GM18505 (cell line): Measurements from ENCODE around the gene CIRBP.
"Not testable (repeated sequence)": the region's sequence is repeated elsewhere in the genome, so short reads cannot be mapped to it uniquely, and the experiment has no call there.

Source experiments
- ATAC-seq: cut with Tn5 transposase; IDR thresholded peaks from one replicate; pipeline ENCODE4 v1.9.1; 2021; ENCODE audit not compliant: unreplicated experiment
- POLR2A ChIP-seq: IDR thresholded peaks from 4 replicates; pipeline ENCODE4 v1.6.1; 2011; ENCODE audit warnings: borderline replicate concordance; ENCODE audit not compliant: insufficient read depth, insufficient read length; ENCODE audit errors: extremely low read depth

Gene CIRBP

DNA sequence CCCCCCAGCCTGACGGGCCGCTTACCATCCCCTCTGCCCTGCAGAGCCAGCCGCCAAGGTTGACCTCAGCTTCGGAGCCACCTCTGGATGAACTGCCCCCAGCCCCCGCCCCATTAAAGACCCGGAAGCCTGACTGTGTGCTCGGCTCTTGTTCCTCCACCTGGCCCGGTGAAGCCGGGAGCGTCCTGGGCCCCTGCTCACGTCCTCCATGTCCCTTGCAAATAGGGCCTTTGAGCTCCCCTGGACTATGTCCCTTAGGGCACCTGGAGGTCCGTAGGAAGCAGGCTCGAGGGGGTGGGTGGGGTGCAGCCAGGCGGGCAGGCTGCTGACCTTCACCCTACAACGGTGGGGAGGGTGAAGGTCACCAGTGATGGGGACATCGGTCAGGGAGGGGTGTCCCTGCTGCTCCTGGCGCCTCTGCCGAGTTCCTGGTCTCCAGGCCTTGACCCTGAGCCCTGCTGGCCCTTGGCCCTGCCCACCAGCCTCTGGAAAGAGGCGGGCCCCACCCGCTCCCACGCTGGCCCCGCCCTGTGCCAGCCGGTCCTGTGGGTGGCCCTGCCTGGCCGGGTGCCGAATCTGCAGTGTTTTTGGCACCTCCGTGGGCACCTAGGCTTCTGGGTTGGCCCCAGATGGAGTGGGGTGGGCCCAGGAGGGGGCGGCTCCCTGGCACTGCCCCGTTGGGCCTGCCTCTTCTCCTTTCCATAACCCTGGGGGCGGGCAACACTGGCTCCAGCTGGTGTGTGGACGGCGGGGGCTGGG is 24.3 kb upstream of the CIRBP start:
- no peak for TF ChIP-seq POLR2A
- no peak for ATAC-seq

DNA sequence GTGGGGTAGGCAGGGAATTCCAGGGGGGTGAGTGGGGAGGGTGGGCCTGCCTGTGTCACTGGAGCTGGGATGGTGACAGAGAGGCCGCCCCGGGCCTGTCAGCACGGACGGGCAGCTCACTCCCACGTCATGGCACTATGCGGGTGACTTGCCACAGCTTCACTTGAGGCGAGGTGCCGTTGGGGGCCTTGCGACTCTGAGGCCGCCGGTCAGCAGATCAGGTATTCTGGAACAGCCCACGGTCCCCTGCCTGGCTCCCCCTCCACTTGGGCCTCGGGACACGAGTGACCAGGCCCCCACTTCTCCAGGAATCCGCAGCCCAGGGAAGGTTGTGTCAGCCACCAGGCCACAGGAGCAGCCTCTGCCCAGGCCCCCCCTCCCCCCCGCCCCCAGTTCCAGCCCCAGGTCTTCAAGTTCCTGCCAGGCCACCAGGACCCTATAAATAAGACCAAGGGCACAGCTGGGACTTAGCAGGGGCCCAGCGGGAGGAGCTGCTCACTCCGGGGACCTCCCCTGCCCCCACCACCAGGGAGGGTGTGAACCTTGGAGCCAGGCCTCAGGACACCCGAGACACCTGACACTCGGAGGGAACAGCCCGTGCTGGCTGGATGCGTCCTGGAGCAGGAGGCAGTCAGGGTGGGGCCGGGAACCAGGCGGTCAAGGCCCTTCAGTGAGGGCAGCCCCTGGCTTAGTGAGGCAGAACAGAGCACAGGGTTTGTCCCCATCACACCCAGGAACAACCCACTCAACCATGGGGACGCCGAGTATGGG is 23.5 kb upstream of the CIRBP start:
- ATAC-seq: no peak
- no peak for TF ChIP-seq POLR2A

DNA sequence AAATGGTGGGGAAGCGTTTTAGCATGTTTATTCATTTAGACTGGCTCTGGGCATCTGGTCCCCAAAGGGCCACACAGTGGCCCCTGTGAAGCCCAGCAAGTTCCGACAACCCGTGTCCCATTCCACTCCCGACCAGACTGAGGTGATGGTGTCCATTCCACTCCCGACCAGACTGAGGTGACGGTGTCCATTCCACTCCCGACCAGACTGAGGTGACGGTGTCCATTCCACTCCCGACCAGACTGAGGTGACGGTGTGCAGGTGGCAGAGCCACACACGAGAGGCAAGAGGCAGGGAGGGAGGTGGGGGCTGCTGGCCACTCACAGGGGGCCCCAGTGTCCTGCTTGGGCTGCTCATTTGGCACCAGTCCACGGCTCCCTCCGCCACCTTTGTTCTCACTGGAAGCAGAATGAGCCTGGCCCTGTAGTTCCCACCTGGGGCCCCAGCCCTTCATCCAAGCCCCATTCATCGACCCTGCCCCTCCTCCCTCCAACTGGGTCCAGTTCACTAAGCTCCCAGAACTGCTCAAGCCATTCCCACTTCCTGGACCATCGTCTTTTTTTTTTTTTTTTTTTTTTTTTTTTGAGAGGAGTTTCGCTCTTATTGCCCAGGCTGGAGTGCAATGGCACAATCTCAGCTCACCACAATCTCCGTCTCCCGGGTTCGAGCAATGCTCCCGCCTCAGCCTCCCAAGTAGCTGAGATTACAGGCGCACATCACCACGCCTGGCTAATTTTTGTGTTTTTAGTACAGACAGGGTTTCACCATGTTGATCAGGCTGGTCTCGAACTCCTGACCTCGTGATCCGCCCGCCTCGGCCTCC is 22.7 kb upstream of the CIRBP start:
- ATAC-seq: not testable (repeated sequence)

DNA sequence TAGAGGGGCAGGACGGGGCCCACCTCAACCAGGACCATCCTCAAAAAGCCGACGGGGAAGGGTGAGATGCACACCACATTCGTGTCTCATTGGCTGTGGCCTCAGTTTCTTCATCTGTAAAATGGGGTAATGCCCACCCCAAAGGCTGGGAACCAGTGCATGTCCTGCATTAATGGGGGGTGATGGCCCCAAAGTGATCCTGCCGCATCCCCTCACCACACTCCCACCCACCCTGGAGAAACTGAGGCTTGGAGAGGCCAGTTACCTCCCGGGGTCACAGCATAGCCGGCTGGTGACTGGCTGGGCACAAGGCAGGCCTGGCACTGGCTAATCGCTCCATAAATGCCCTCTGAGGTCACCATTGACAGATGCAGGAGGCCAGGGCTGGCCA is 21.4 kb upstream of the CIRBP start:
- no peak for ATAC-seq
- TF ChIP-seq POLR2A: no peak

DNA sequence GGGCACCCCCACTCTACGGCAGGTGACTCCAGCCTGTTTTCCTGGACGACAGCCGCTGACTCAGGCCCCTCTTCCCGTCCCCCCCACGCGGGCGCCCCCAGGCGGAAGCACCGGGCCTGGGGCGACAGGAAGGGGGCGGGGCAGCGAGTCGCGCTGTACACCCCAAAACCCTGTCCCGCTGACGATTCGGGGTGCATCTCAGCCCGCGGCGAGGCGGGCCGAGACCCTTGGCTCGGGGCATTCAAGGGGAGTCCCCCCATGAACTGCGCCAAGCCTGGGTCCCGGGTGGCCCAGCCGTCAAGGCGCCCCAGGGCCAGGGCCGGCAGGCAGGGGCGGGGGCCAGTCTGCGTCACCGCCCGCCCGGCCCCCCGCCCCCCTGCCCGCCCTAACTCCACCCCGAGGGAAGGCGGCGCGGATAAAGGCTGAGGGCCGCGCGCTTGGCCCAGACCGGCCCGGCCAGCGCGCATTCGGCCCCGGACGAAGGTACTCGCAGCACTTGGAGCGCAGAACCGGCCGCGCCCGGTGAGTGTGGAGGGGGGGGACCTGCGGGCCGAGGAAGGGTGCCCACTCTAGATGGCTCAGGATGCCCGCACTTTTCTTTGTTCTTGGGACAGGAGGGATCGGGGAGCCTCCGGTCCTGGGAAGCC is 20.9 kb upstream of the CIRBP start, which contains the start of gene MIDN:
Gene MIDN, plus strand, starts transcription at position 445 of the 647 bp plus-strand sequence. CDS start 1,714 bp downstream, outside the sequence.
- ATAC-seq: peak; percentile 7
- peak; percentile 95 for TF ChIP-seq POLR2A

DNA sequence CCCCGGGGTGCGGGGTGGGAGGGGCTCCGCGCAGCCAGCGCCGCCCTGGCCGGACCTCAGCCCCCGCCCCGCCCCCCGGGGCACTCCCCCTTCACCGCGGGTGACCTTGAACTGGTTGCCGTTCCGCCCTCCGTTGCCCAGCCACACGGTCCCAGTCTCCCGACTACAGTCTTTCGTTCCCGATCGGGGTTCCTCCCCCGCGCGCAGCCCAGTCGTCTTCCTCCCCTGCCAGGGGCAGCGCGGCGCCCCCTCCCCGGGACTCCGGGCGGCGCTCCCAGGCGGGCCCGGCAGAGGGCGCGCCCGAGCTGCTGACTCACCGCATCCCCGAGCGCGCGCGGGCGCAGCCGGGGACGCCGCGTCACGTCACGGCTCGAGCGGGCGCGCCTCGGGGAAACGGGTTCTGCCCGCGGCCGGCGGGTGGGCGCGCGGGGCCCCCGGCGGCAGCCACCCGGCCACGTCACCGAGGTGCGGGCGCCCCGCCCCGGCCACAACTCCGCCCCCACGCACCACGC is 20.3 kb upstream of the CIRBP start:
- ATAC-seq: peak; percentile 29
- no peak for TF ChIP-seq POLR2A

DNA sequence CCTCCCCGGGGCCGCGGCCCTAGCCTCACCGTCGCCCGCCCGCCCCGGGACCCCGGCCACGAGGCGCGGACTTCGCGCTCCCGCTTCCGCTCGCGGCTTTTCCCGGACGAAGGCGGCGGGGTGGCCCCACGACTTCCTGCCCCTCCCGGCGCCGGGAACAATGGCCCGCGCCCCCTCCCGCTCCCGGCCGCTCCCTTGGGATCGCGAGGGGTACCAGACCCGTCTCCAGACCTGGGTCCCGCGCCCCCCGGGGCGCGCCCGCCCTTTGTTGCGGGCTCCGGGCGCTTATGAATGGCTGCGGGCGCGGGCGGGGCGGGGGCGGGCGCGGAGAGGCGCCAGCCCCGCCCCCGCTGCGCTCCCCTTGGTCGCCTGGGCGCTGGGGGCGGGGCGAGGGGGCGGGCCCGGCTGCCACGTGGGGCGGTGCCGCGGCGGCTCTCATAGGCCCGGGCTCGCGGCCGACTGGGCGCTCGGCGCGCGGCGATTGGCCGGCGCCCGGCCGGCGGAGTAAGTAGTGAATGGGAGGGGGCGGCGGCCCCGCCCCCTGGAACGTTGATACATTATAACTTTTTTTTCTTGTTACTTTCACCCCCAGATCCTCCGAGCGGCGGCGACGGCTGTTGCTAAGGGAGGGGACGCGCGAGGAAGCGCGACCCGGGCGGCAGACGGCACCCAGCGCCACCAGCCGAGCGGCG is 19.7 kb upstream of the CIRBP start:
- ATAC-seq: peak; percentile 44
- peak; percentile 90 for TF ChIP-seq POLR2A

DNA sequence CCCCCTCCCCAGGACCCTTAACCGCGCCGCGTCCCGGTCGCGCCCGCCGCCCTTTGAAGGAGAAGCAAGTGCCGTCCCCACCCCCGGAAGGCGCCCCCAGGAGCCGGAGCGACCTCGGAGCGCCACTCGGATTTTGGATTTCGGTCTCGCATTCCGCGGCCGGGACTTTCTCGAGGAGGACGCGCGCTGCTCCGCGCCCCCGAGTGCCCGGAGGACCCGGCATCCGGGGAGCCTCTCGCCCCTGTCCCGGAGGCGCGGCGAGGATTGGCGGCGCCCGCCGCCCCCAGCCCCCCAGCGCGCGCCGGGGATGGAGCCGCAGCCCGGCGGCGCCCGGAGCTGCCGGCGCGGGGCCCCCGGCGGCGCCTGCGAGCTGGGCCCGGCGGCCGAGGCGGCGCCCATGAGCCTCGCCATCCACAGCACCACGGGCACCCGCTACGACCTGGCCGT is 19.1 kb upstream of the CIRBP start:
- ATAC-seq: no peak
- TF ChIP-seq POLR2A: no peak

DNA sequence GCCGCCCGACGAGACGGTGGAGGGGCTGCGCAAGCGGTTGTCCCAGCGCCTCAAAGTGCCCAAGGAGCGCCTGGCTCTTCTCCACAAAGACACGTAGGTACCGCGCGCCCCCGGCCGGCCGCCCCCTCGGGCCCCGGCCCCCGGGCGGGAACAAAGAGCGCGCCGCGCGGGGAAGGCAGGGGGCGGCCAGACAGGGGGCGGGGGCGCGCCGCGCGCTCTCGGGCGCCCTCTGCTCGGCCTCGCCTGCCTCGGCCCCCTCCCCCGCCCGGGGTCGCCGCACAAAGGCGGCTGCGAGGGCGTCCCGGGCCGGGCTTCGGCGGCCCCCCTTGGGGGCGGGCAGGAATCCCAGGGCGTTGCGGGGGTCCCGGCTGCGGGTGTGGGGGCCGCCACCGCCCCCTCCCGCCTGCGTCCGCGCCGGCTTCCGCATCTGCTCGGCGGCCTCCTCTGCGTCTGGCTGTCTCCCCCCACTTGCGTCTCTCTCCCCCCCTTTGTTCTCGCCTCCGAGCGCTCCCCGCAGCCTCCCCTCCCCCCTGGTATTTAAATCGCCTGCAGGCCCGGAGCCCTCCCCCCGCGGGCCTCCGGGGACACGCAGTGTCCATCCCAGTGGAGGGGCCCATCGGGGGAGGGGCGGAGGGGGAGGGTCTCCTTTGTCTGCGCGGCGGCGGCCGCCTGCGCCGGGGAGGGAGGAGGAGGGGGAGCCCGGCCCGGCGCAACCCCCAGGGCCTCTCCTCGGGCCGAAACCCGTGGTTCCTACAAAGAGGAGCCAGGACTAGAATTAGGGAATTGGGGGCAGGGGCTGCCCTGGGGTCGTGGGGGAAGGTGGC is 18.5 kb upstream of the CIRBP start:
- ATAC-seq: no peak
- TF ChIP-seq POLR2A: no peak

DNA sequence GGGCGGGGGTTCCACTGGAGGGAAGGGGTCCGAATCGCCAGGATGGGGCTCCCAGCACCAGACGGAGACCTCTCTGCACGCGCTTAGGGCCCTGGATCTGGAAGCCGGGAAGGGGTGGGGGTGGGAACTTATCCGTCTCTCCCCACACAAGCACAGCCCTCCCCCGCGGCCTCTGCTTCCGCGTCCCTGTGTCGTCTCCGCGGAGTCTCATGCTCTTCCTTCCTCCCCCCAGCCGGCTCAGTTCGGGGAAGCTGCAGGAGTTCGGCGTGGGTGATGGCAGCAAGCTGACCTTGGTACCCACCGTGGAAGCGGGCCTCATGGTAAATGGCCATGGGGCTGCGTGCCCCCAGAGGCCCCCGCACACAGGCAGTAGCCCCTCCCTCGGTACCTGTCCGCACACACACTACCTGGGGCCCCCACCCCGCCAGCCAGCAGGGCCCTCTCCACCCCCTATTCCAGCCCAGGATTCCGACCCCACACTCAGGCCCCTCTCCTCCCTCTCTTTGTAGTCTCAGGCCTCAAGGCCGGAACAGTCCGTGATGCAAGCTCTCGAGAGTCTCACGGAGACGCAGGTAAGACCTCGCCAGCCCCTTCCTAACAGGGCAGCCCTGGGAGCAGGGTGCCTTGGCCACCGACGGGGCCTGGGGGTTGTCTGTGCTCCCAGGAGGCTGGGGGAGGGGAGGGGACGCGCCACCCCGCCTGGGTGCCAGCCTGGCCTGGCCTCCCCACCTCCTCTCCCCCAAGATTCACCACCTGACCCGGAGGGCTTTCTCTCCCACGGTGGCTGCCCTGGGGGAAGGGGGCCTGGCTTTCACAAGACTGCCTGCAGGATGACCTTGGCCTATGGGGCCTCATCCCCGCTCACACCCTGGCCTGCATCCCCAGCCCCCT is 17.6 kb upstream of the CIRBP start:
- TF ChIP-seq POLR2A: no peak
- no peak for ATAC-seq
